Thyroid gland (tissue), 4 donors: ENCODE measurements around the gene COX20. TPM values are rescaled to one million over a fixed set of nuclear protein-coding genes. Genes with fewer than 3 reads are reported as not detected.
"Not testable (repeated sequence)": the region's sequence is repeated elsewhere in the genome, so short reads cannot be mapped to it uniquely, and the experiment has no call there.

Experiments
- DNase-seq, 2 donors: peaks; one replicate each; pipeline ENCODE4 v3.0.0-alpha.2; 2019
- H3K27ac ChIP-seq, 3 donors: fragments of 200-600 bp; sonication (generic); 1 replicate in 2 of 3; 2 replicates in 1 of 3; pipeline ENCODE4 v1.5.1; 2016 to 2019; ENCODE audit warnings: mild to moderate bottlenecking in 1 of 3, moderate library complexity in 1 of 3
- H3K27me3 ChIP-seq: fragments of 200-600 bp; sonication (generic); one replicate; pipeline ENCODE4 v1.5.1; 2019
- H3K36me3 ChIP-seq, 2 donors: fragments of 200-600 bp; sonication (generic); one replicate each; pipeline ENCODE4 v1.5.1; 2016 to 2019
- H3K4me1 ChIP-seq, 2 donors: fragments of 200-600 bp; sonication (generic); one replicate each; pipeline ENCODE4 v1.5.1; 2017 to 2019
- H3K4me3 ChIP-seq, 3 donors: fragments of 200-600 bp; sonication (generic); replicated peaks in 1 of 3; 1 replicate in 2 of 3; 2 replicates in 1 of 3; pipeline ENCODE4 v1.5.1; 2016; ENCODE audit warnings: mild to moderate bottlenecking in 1 of 3
- H3K9me3 ChIP-seq: fragments of 200-600 bp; sonication (generic); one replicate; pipeline ENCODE4 v1.5.1; 2017
- POLR2A ChIP-seq, 2 donors: fragments of 450-650 bp; IDR thresholded peaks; one replicate each; pipeline ENCODE4 v1.6.1; 2017; ENCODE audit warnings: antibody characterized with exemption in 2 of 2, mild to moderate bottlenecking in 2 of 2, moderate library complexity in 1 of 2
- WGBS, 2 donors: methylation state at CpG; one replicate each; pipeline ENCODE4 v1.1.5; 2017; 5-methylcytosine and 5-hydroxymethylcytosine counted together
- intact Hi-C: fragments of 100-400 bp; cut with DNase I; formaldehyde crosslinking; loops from one replicate; pipeline ENCODE4 v1.15.1; 2023
- total RNA-seq, 4 donors: library from RNA; depleted of rRNA; stranded (reverse); fragments of >200 nt; gene quantifications; one replicate each; pipeline ENCODE4 v1.2.3, GENCODE V29; 2016
- TF ChIP-seq, protein P1 (sequence below), 6 experiments: fragments of 200-600 bp in 3 of 6; fragments of 450-650 bp in 3 of 6; sonication (generic) in 3 of 6; IDR thresholded peaks; one replicate each; pipeline ENCODE4 v1.5.1; 2016 to 2019; ENCODE audit warnings: antibody characterized with exemption in 6 of 6, mild to moderate bottlenecking in 2 of 6, inconsistent platforms in 1 of 6, moderate library complexity in 1 of 6

The COX20 gene
- total RNA-seq, 4 donors from 2014 or later, result 68.8 to 83.6 (median 73.5) TPM

DNA sequence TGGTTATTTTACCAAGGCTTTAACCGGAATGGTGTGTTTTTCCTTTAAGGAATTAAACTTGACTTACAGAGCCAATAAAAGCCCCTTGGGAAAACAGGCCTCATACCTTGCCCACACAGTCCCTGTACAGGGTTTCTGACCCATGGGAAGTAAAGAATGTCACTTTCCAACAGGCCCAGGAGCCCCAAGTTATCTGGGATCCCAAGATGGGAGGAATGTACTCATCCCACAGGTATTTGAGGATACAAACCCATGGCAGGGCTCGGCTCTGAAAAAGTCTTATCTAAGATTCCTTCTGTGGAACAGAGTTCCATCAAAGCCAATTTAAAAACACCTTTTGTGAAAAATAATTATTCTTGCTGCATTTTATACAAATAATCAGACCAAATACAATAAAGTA lies 15.3 kb upstream of the COX20 start:
- Histone ChIP-seq H3K36me3 (no peaks in the 10 kb centered on the region), H3K9me3 (no peaks in the 10 kb centered on the region), H3K4me1 (no peaks in the 10 kb centered on the region), H3K27me3 (no peaks in the 10 kb centered on the region), H3K4me3 (no peak overlapping the region), H3K27ac (no peak overlapping the region)
- 83 to 88% methylated on average over 2 of the region's 2 CpGs for WGBS, 2 donors
- TF ChIP-seq, protein P1, sequence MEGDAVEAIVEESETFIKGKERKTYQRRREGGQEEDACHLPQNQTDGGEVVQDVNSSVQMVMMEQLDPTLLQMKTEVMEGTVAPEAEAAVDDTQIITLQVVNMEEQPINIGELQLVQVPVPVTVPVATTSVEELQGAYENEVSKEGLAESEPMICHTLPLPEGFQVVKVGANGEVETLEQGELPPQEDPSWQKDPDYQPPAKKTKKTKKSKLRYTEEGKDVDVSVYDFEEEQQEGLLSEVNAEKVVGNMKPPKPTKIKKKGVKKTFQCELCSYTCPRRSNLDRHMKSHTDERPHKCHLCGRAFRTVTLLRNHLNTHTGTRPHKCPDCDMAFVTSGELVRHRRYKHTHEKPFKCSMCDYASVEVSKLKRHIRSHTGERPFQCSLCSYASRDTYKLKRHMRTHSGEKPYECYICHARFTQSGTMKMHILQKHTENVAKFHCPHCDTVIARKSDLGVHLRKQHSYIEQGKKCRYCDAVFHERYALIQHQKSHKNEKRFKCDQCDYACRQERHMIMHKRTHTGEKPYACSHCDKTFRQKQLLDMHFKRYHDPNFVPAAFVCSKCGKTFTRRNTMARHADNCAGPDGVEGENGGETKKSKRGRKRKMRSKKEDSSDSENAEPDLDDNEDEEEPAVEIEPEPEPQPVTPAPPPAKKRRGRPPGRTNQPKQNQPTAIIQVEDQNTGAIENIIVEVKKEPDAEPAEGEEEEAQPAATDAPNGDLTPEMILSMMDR (IDR thresholded peaks at IDR 0.05), result no peak
- TF ChIP-seq POLR2A (IDR thresholded peaks at IDR 0.05), result no peak
- no peak for DNase-seq
- intact Hi-C loops, result no loop called here

DNA sequence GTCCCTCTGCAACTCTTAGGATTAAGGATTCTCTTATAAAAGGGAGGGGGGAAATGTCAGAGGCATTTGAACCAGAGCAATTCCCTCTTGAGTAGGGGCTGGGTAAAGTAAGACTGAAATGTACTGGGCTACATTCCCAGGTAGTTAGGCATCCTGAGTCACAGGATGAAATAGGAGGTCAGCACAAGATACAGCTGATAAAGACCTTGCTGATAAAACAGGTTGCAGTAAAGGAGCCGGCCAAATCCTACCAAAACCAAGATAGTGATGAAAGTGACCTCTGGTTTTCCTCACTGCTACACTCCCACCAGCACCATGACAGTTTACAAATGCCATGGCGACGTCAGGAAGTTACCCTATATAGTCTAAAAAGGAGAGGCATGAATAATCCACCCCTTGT lies 14.3 kb upstream of the COX20 start:
- Histone ChIP-seq H3K36me3 (no peaks in the 10 kb centered on the region), H3K4me3 (no peak overlapping the region), H3K27me3 (no peaks in the 10 kb centered on the region), H3K27ac (no peak overlapping the region), H3K9me3 (no peaks in the 10 kb centered on the region), H3K4me1 (no peaks in the 10 kb centered on the region)
- intact Hi-C loops, result no loop called here
- no peak for TF ChIP-seq POLR2A (IDR thresholded peaks at IDR 0.05)
- TF ChIP-seq, protein P1 (IDR thresholded peaks at IDR 0.05), result no peak
- WGBS, 2 donors, result 74 to 88% methylated on average over 3 of the region's 3 CpGs
- DNase-seq, result no peak

DNA sequence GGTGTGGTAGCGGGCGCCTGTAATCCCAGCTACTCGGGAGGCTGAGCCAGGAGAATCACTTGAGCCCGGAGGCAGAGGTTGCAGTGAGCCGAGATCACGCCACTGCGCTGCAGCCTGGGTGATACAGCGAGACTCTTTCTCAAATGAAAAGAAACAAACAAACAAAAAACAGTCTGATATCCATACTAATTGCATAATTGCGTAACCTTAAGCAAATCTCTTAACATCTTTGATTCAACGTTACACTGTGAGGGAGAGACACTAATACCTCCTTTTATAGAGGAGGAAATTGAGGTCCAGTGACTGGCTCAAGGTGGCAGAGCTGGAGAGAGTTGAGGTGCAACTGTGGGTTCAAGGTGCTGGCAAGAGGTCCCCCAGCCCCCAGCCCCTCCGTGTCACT lies 12.6 kb upstream of the COX20 start:
- WGBS, 2 donors, result 87 to 89% methylated on average over 11 of the region's 11 CpGs

DNA sequence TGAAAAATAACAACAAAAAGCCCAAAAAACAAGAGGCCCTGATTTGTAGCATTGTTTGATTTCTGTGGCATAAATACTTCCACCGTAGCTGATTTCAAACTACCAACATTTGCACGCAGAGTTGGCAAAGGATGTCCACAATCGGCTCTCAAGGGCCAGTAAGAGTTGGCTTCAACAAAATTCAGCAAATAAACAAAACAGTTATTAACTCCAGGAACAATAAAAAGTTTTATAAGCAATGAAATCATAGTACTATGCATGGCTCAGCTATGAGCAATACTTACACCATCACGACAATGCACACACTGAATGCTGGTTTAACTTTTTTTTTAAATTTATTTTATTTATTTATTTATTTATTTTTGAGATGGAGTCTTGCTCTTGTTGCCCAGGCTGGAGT lies 8.7 kb upstream of the COX20 start:
- Histone ChIP-seq H3K4me1 (no peaks in the 10 kb centered on the region), H3K36me3 (no peaks in the 10 kb centered on the region), H3K4me3 (no peak overlapping the region), H3K27ac (no peak overlapping the region), H3K9me3 (no peaks in the 10 kb centered on the region), H3K27me3 (no peaks in the 10 kb centered on the region)
- TF ChIP-seq, protein P1 (IDR thresholded peaks at IDR 0.05), result no peak
- TF ChIP-seq POLR2A (IDR thresholded peaks at IDR 0.05), result no peak
- intact Hi-C loops, result no loop called here
- WGBS, 2 donors, result 88 to 93% methylated on average over 4 of the region's 4 CpGs
- DNase-seq, result no peak

More for the DNA sequence above, 12.6 kb upstream of the COX20 start:
- H3K4me3 ChIP-seq, result no peak overlapping the region
- no peak overlapping the region for H3K27ac ChIP-seq
- DNase-seq, result no peak
- H3K27me3 ChIP-seq, result no peaks in the 10 kb centered on the region
- intact Hi-C loops, result no loop called here
- no peak for TF ChIP-seq POLR2A (IDR thresholded peaks at IDR 0.05)
- TF ChIP-seq, protein P1 (IDR thresholded peaks at IDR 0.05), result no peak
- H3K9me3 ChIP-seq, result no peaks in the 10 kb centered on the region
- H3K4me1 ChIP-seq, result no peaks in the 10 kb centered on the region
- H3K36me3 ChIP-seq, result no peaks in the 10 kb centered on the region

DNA sequence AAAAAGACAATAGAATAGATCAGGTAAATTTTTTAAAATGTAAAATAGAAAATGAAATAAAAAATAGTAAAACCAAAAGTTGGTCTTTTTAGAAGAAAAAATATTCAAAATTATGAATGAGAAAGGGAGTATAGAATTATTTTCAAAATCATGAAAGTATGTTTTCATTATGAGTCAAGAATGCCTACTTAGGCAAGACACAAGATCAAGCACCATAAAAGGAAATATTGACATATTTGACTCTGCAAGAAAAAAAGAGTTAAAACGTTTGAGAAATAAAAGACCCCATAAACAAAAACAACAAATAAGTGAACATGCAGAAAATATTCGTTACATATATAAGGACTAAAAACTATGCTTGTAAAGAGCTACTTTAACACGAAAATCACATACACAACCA lies 4.8 kb upstream of the COX20 start:
- H3K4me3 ChIP-seq, result no peak overlapping the region
- intact Hi-C loops, result loop anchor here (10.0 kb wide), 1 partner anchor 214 kb away; no protein-coding TSS in a partner anchor
- no peak for DNase-seq
- H3K36me3 ChIP-seq, result no peaks in the 10 kb centered on the region
- TF ChIP-seq POLR2A (IDR thresholded peaks at IDR 0.05), result no peak
- TF ChIP-seq, protein P1 (IDR thresholded peaks at IDR 0.05), result no peak
- no peaks in the 10 kb centered on the region for H3K27me3 ChIP-seq
- no peaks in the 10 kb centered on the region for H3K9me3 ChIP-seq
- H3K27ac ChIP-seq, result no peak overlapping the region
- WGBS, 2 donors, result 81 to 82% methylated on average over 3 of the region's 3 CpGs
- H3K4me1 ChIP-seq, result peaks cover 0 to 3% of the 10 kb centered on the region in 2 donors

DNA sequence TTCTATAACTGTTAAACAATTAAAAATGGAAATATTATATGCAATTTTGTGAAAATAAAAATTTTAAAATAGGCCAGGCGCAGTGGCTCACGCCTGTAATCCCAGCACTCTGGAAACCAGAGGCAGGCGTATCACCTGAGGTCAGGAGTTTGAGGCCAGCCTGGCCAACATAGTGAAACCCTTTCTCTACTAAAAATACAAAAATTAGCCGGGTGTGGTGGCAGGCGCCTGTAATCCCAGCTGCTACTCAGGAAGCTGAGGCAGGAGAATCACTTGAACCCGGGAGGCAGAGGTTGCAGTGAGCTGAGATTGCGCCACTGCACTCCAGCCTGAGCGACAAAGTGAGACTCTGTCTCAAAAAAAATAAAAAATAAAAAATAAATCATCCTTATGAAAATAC lies 2.2 kb upstream of the COX20 start:
- DNase-seq, result peak; percentile 17 to 24
- not testable (repeated sequence) for H3K36me3 ChIP-seq, H3K27me3 ChIP-seq, H3K9me3 ChIP-seq
- intact Hi-C loops, result loop anchor here (10.0 kb wide), 1 partner anchor 212 kb away; no protein-coding TSS in a partner anchor
- WGBS, 2 donors, result 56 to 61% methylated on average over 8 of the region's 8 CpGs
- H3K4me3 ChIP-seq, result peak overlapping the region in 1 of 3 donors; percentile 55
- H3K27ac ChIP-seq, result peak overlapping the region; percentile 99
- peaks cover 14 to 19% of the 10 kb centered on the region in 2 donors for H3K4me1 ChIP-seq
